ENCODE data around the gene C2orf80. TPM values are rescaled to one million over a fixed set of nuclear protein-coding genes. Genes with fewer than 3 reads are reported as not detected.
"Not testable (repeated sequence)": the region's sequence is repeated elsewhere in the genome, so short reads cannot be mapped to it uniquely, and the experiment has no call there.

C2orf80 gene
- total RNA-seq, 1 donor from 2014 or later, result not detected

DNA sequence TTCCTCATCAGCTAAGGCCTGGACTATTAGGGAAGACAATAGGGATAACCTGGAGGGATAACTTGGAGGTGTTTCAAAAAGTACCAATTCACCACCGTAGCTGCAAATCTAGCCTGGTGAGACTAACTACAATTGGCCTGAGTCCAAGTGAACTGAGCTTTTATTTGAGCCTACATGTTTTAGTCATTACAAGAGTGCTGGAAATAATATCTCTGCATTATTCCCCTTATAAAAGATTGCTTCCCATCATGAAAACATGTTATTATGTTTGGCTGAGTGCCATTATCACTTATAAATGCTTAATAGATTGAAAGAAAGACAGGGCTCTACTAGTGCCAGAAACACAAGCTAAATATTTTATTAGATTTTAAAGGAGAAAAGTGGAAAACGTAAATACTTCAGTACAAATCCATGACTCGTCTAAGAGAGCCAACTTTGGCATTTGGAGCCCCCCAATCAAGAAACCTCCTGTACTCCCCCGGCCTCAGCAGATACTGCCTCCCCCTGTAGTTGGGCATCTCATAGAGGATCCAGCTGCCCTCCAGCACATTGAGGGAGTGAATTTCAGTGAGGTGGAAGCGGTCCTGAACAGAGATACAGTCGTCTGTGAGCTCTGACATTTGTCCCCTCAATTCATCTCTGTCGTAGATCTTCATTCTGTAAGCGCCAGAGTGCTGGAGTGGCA is 47.4 kb downstream of the C2orf80 start:
- no peak for DNase-seq (ENCODE audit: low spot score)
- Histone ChIP-seq H4K20me1 (ENCODE audit: low read depth) (no peaks in the 10 kb centered on the region), H3K79me2 (ENCODE audit: low read depth) (no peaks in the 10 kb centered on the region), H3F3A (ENCODE audit: low read depth) (peaks cover 12% of the 10 kb centered on the region), H3K9me3 (ENCODE audit: low read depth) (no peaks in the 10 kb centered on the region), H3K4me3 (no peak overlapping the region), H2AFZ (replicated peaks) (peak overlapping the region; percentile 19), H3K4me1 (peaks cover 11% of the 10 kb centered on the region), H3K27me3 (no peaks in the 10 kb centered on the region), H3K36me3 (no peaks in the 10 kb centered on the region), H3K27ac (no peak overlapping the region), H3K9ac (no peak overlapping the region), H3K4me2 (no peak overlapping the region)
- Mint-ChIP-seq H3K27ac (no peak overlapping the region), H3K36me3 (peaks cover 2% of the 10 kb centered on the region), H3K4me3 (no peak overlapping the region), H3K4me1 (peaks cover 10% of the 10 kb centered on the region), H3K27me3 (ENCODE audit: insufficient read depth, low read depth) (peaks cover 6% of the 10 kb centered on the region), H3K9me3 (peaks cover 2% of the 10 kb centered on the region)
- TF ChIP-seq EZH2phosphoT487 (IDR thresholded peaks at IDR 0.05), result no peak
- TF ChIP-seq EZH2 (IDR thresholded peaks at IDR 0.05), result no peak
- TF ChIP-seq, protein P1, sequence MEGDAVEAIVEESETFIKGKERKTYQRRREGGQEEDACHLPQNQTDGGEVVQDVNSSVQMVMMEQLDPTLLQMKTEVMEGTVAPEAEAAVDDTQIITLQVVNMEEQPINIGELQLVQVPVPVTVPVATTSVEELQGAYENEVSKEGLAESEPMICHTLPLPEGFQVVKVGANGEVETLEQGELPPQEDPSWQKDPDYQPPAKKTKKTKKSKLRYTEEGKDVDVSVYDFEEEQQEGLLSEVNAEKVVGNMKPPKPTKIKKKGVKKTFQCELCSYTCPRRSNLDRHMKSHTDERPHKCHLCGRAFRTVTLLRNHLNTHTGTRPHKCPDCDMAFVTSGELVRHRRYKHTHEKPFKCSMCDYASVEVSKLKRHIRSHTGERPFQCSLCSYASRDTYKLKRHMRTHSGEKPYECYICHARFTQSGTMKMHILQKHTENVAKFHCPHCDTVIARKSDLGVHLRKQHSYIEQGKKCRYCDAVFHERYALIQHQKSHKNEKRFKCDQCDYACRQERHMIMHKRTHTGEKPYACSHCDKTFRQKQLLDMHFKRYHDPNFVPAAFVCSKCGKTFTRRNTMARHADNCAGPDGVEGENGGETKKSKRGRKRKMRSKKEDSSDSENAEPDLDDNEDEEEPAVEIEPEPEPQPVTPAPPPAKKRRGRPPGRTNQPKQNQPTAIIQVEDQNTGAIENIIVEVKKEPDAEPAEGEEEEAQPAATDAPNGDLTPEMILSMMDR (IDR thresholded peaks at IDR 0.05), result no peak

GRCh38 chr2:208139447-208139846 is 50.4 kb downstream of the C2orf80 start:
- Histone ChIP-seq H3K9ac (no peak overlapping the region), H3K27ac (no peak overlapping the region), H3F3A (ENCODE audit: low read depth) (peaks cover 4% of the 10 kb centered on the region), H3K79me2 (ENCODE audit: low read depth) (no peaks in the 10 kb centered on the region), H2AFZ (replicated peaks) (no peak overlapping the region), H3K27me3 (no peaks in the 10 kb centered on the region), H3K4me3 (no peak overlapping the region), H3K4me1 (peaks cover 14% of the 10 kb centered on the region), H3K4me2 (no peak overlapping the region), H3K9me3 (ENCODE audit: low read depth) (no peaks in the 10 kb centered on the region), H4K20me1 (ENCODE audit: low read depth) (no peaks in the 10 kb centered on the region), H3K36me3 (no peaks in the 10 kb centered on the region)
- no peaks in the 10 kb centered on the region for H3K4me1 Mint-ChIP-seq
- H3K27ac Mint-ChIP-seq, result no peak overlapping the region
- peaks cover 2% of the 10 kb centered on the region for H3K9me3 Mint-ChIP-seq
- no peak overlapping the region for H3K4me3 Mint-ChIP-seq
- H3K36me3 Mint-ChIP-seq, result no peaks in the 10 kb centered on the region
- no peak for DNase-seq (ENCODE audit: low spot score)
- H3K27me3 Mint-ChIP-seq (ENCODE audit: insufficient read depth, low read depth), result peaks cover 7% of the 10 kb centered on the region
- TF ChIP-seq, protein P1 (IDR thresholded peaks at IDR 0.05), result no peak

DNA sequence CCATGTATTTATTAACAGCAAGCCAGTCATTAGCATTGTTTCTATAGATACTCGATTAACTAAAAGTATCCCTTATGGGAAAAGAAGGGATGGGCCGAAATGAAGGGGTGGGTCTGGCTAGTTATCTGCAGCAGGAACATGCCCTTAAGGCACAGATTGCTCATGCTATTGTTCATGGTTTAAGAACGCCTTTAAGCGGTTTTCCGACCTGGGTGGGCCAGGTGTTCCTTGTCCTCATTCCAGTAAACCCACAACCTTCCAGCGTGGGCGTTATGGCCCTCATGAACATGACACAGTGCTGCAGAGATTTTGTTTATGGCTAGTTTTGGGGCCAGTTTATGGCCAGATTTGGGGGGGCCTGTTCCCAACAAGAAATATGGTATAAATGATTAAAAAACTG is 51.5 kb downstream of the C2orf80 start:
- H3K36me3 ChIP-seq; H3K27ac ChIP-seq; H3K4me3 ChIP-seq; H2AFZ ChIP-seq (replicated peaks); H3F3A ChIP-seq (ENCODE audit: low read depth); H3K27ac Mint-ChIP-seq; H3K9ac ChIP-seq; H3K79me2 ChIP-seq (ENCODE audit: low read depth); H3K4me2 ChIP-seq; H3K27me3 ChIP-seq; H3K36me3 Mint-ChIP-seq; H3K9me3 ChIP-seq (ENCODE audit: low read depth); DNase-seq (ENCODE audit: low spot score); H4K20me1 ChIP-seq (ENCODE audit: low read depth); H3K27me3 Mint-ChIP-seq (ENCODE audit: insufficient read depth, low read depth); H3K9me3 Mint-ChIP-seq; H3K4me1 Mint-ChIP-seq; H3K4me3 Mint-ChIP-seq: not testable (repeated sequence)
- H3K4me1 ChIP-seq, result peaks cover 14% of the 10 kb centered on the region

GRCh38 chr2:208136716-208137094 is 53.1 kb downstream of the C2orf80 start:
- Histone ChIP-seq H3K4me1 (peaks cover 9% of the 10 kb centered on the region), H4K20me1 (ENCODE audit: low read depth) (no peaks in the 10 kb centered on the region), H3K4me3 (no peak overlapping the region), H3K9ac (no peak overlapping the region), H3K27ac (no peak overlapping the region), H3K9me3 (ENCODE audit: low read depth) (no peaks in the 10 kb centered on the region), H3F3A (ENCODE audit: low read depth) (no peaks in the 10 kb centered on the region), H3K27me3 (no peaks in the 10 kb centered on the region), H3K4me2 (no peak overlapping the region), H3K36me3 (no peaks in the 10 kb centered on the region), H3K79me2 (ENCODE audit: low read depth) (no peaks in the 10 kb centered on the region), H2AFZ (replicated peaks) (no peak overlapping the region)
- H3K36me3 Mint-ChIP-seq, result no peaks in the 10 kb centered on the region
- H3K9me3 Mint-ChIP-seq, result peaks cover 2% of the 10 kb centered on the region
- no peaks in the 10 kb centered on the region for H3K4me1 Mint-ChIP-seq
- TF ChIP-seq EZH2 (IDR thresholded peaks at IDR 0.05) (no peak), EZH2phosphoT487 (IDR thresholded peaks at IDR 0.05) (no peak)
- TF ChIP-seq, protein P1 (IDR thresholded peaks at IDR 0.05), result no peak
- no peak overlapping the region for H3K27ac Mint-ChIP-seq
- no peak for DNase-seq (ENCODE audit: low spot score)
- H3K4me3 Mint-ChIP-seq, result no peak overlapping the region
- H3K27me3 Mint-ChIP-seq (ENCODE audit: insufficient read depth, low read depth), result peaks cover 3% of the 10 kb centered on the region
